ENCODE measurements around the gene CTSE. TPM values are rescaled to one million over a fixed set of nuclear protein-coding genes. Genes with fewer than 3 reads are reported as not detected.

CTSE gene
- total and polyA plus RNA-seq, 2 experiments from 2014 or later = 65.9 to 86.0 TPM

- Histone ChIP-seq H3K4me2 (no peak overlapping the region), H4K20me1 (ENCODE audit: insufficient read depth, poor library complexity, severe bottlenecking) (no peaks in the 10 kb centered on the region), H3K9me3 (ENCODE audit: low read depth) (no peaks in the 10 kb centered on the region), H2AFZ (no peak overlapping the region), H3K27ac (no peak overlapping the region), H3K4me1 (ENCODE audit: insufficient read depth) (no peaks in the 10 kb centered on the region), H3K4me3 (no peak overlapping the region), H3K36me3 (replicated peaks; ENCODE audit: insufficient read depth, low read depth) (no peaks in the 10 kb centered on the region), H3K27me3 (no peaks in the 10 kb centered on the region), H3K79me2 (no peaks in the 10 kb centered on the region), H3K9me2 (replicated peaks; ENCODE audit: insufficient read depth) (no peaks in the 10 kb centered on the region)
- WGBS (ENCODE audit: low lambda C conversion rate, missing lambda C conversion rate) = 58% methylated on average over 8 of the region's 8 CpGs
- TF ChIP-seq EZH2 (IDR thresholded peaks at IDR 0.05; ENCODE audit: borderline replicate concordance) = no peak
- no peak for TF ChIP-seq EZH2phosphoT487 (IDR thresholded peaks at IDR 0.05; ENCODE audit: low read depth, severe bottlenecking, unreplicated experiment)
- peak; percentile 64 for DNase-seq (ENCODE audit: low spot score)
These were observed 46.8 kb downstream of the CTSE start for GRCh38 chr1:205976708-205977401.

GRCh38 chr1:205976036-205976435, 47.7 kb downstream of the CTSE start:
- Histone ChIP-seq H3K9me3 (ENCODE audit: low read depth) (no peaks in the 10 kb centered on the region), H2AFZ (no peak overlapping the region), H3K27me3 (no peaks in the 10 kb centered on the region), H3K4me1 (ENCODE audit: insufficient read depth) (no peaks in the 10 kb centered on the region), H3K36me3 (replicated peaks; ENCODE audit: insufficient read depth, low read depth) (no peaks in the 10 kb centered on the region), H3K4me3 (no peak overlapping the region), H3K9me2 (replicated peaks; ENCODE audit: insufficient read depth) (no peaks in the 10 kb centered on the region), H4K20me1 (ENCODE audit: insufficient read depth, poor library complexity, severe bottlenecking) (no peaks in the 10 kb centered on the region), H3K4me2 (no peak overlapping the region), H3K27ac (no peak overlapping the region), H3K79me2 (no peaks in the 10 kb centered on the region)
- 89% methylated on average over 4 of the region's 4 CpGs for WGBS (ENCODE audit: low lambda C conversion rate, missing lambda C conversion rate)
- TF ChIP-seq EZH2phosphoT487 (IDR thresholded peaks at IDR 0.05; ENCODE audit: low read depth, severe bottlenecking, unreplicated experiment) = no peak
- TF ChIP-seq CTCF (IDR thresholded peaks at IDR 0.05; ENCODE audit: poor library complexity) = no peak
- no peak for TF ChIP-seq EZH2 (IDR thresholded peaks at IDR 0.05; ENCODE audit: borderline replicate concordance)
- DNase-seq (ENCODE audit: low spot score) = no peak

GRCh38 chr1:205975387-205975998, 48.2 kb downstream of the CTSE start:
- no peak overlapping the region for H2AFZ ChIP-seq
- no peaks in the 10 kb centered on the region for H3K4me1 ChIP-seq (ENCODE audit: insufficient read depth)
- H3K36me3 ChIP-seq (replicated peaks; ENCODE audit: insufficient read depth, low read depth) = no peaks in the 10 kb centered on the region
- no peak for TF ChIP-seq CTCF (IDR thresholded peaks at IDR 0.05; ENCODE audit: poor library complexity)
- no peak for TF ChIP-seq EZH2phosphoT487 (IDR thresholded peaks at IDR 0.05; ENCODE audit: low read depth, severe bottlenecking, unreplicated experiment)
- no peak for TF ChIP-seq EZH2 (IDR thresholded peaks at IDR 0.05; ENCODE audit: borderline replicate concordance)
- no peaks in the 10 kb centered on the region for H3K9me2 ChIP-seq (replicated peaks; ENCODE audit: insufficient read depth)
- no peaks in the 10 kb centered on the region for H3K79me2 ChIP-seq
- DNase-seq (ENCODE audit: low spot score) = no peak
- 90% methylated on average over 15 of the region's 15 CpGs for WGBS (ENCODE audit: low lambda C conversion rate, missing lambda C conversion rate)
- H3K9me3 ChIP-seq (ENCODE audit: low read depth) = no peaks in the 10 kb centered on the region
- H3K4me2 ChIP-seq = no peak overlapping the region
- no peak overlapping the region for H3K27ac ChIP-seq
- no peak overlapping the region for H3K4me3 ChIP-seq
- no peaks in the 10 kb centered on the region for H3K27me3 ChIP-seq
- H4K20me1 ChIP-seq (ENCODE audit: insufficient read depth, poor library complexity, severe bottlenecking) = no peaks in the 10 kb centered on the region

- 95% methylated on average over 3 of the region's 3 CpGs for WGBS (ENCODE audit: low lambda C conversion rate, missing lambda C conversion rate)
- Histone ChIP-seq H3K4me1 (ENCODE audit: insufficient read depth) (no peaks in the 10 kb centered on the region), H3K36me3 (replicated peaks; ENCODE audit: insufficient read depth, low read depth) (no peaks in the 10 kb centered on the region), H2AFZ (no peak overlapping the region), H3K9me2 (replicated peaks; ENCODE audit: insufficient read depth) (no peaks in the 10 kb centered on the region), H3K27ac (no peak overlapping the region), H3K27me3 (no peaks in the 10 kb centered on the region), H3K9me3 (ENCODE audit: low read depth) (no peaks in the 10 kb centered on the region), H3K4me2 (no peak overlapping the region), H4K20me1 (ENCODE audit: insufficient read depth, poor library complexity, severe bottlenecking) (no peaks in the 10 kb centered on the region), H3K4me3 (no peak overlapping the region), H3K79me2 (no peaks in the 10 kb centered on the region)
- no peak for TF ChIP-seq CTCF (IDR thresholded peaks at IDR 0.05; ENCODE audit: poor library complexity)
- TF ChIP-seq EZH2phosphoT487 (IDR thresholded peaks at IDR 0.05; ENCODE audit: low read depth, severe bottlenecking, unreplicated experiment) = no peak
- no peak for TF ChIP-seq EZH2 (IDR thresholded peaks at IDR 0.05; ENCODE audit: borderline replicate concordance)
- DNase-seq (ENCODE audit: low spot score) = no peak
These were observed 49.0 kb downstream of the CTSE start for GRCh38 chr1:205974712-205975111.

Data from hepatocyte (in vitro differentiated cells).